Stomach (tissue), 4 donors: ENCODE results near the gene RFTN1.

Experiments
- CTCF ChIP-seq, 7 experiments: fragments of 450-650 bp in 4 of 7; fragments of 200-600 bp in 3 of 7; sonication (generic) in 3 of 7; IDR thresholded peaks; one replicate each; pipeline ENCODE4 v1.5.1; 2016 to 2019; ENCODE audit warnings: antibody characterized with exemption in 7 of 7, control low read depth in 2 of 7, mild to moderate bottlenecking in 1 of 7
- EP300 ChIP-seq: sonication (generic); formaldehyde crosslinking; IDR thresholded peaks from one replicate; pipeline ENCODE4 v1.6.1; 2017; ENCODE audit warnings: antibody characterized with exemption
- POLR2A ChIP-seq, 4 donors: fragments of 450-650 bp; IDR thresholded peaks; one replicate each; pipeline ENCODE4 v1.6.1; 2016; ENCODE audit warnings: antibody characterized with exemption in 4 of 4, control low read depth in 2 of 4, mild to moderate bottlenecking in 1 of 4, moderate library complexity in 1 of 4
- POLR2AphosphoS5 ChIP-seq, 3 donors: sonication (generic); formaldehyde crosslinking; IDR thresholded peaks; one replicate each; pipeline ENCODE4 v1.6.1; 2016; ENCODE audit warnings: antibody characterized with exemption in 3 of 3

GRCh38 chr3:16334909-16335308 lies 178.6 kb downstream of the RFTN1 start:
- TF ChIP-seq CTCF (IDR thresholded peaks at IDR 0.05) (no peak), POLR2A (IDR thresholded peaks at IDR 0.05) (no peak), POLR2AphosphoS5 (IDR thresholded peaks at IDR 0.05) (no peak), EP300 (no peak)
